Measurements from ENCODE around the gene RAPGEF4. TPM values are rescaled to one million over a fixed set of nuclear protein-coding genes. Genes with fewer than 3 reads are reported as not detected.

Gene RAPGEF4
- total RNA-seq, 1 experiment from 2014 or later = 0.59 TPM

GRCh38 chr2:172997031-172997430 lies 261.4 kb downstream of the RAPGEF4 start:
- Histone ChIP-seq H3K27ac (ENCODE audit: low read depth, low read length) (no peak overlapping the region), H3K9me3 (ENCODE audit: control insufficient read depth in 1 of 2, insufficient read depth in 1 of 2, low read depth in 1 of 2, low read length in 2 of 2) (no peaks in the 10 kb centered on the region), H3K9ac (ENCODE audit: low read length) (no peak overlapping the region), H3K36me3 (ENCODE audit: control insufficient read depth in 1 of 2, insufficient read depth in 2 of 2, low read length in 2 of 2) (no peaks in the 10 kb centered on the region), H3K4me3 (replicated peaks in 1 of 2; ENCODE audit: low read depth in 1 of 2, low read length in 2 of 2) (no peak overlapping the region), H4K20me1 (ENCODE audit: insufficient read depth) (no peaks in the 10 kb centered on the region), H3K27me3 (ENCODE audit: insufficient read depth, low read length) (no peaks in the 10 kb centered on the region), H3K79me2 (ENCODE audit: insufficient read depth, low read length) (no peaks in the 10 kb centered on the region), H3K4me1 (ENCODE audit: control insufficient read depth in 1 of 2, insufficient read depth in 2 of 2, low read length in 2 of 2) (peaks cover 4 to 6% of the 10 kb centered on the region in 2 experiments; a peak in 3 of 4 replicates), H3K4me2 (ENCODE audit: low read length) (no peak overlapping the region), H2AFZ (ENCODE audit: low read depth, low read length, poor library complexity, severe bottlenecking) (no peak overlapping the region), H3K9me2 (ENCODE audit: insufficient read depth) (no peaks in the 10 kb centered on the region)
- TF ChIP-seq ELF1 (IDR thresholded peaks at IDR 0.05; ENCODE audit: borderline replicate concordance, low read depth) = no peak
- TF ChIP-seq POLR2A (IDR thresholded peaks at IDR 0.05; ENCODE audit: borderline replicate concordance, extremely low read depth, insufficient read depth, insufficient read length) = no peak
- no peak for TF ChIP-seq ATF3 (IDR thresholded peaks at IDR 0.05)
- TF ChIP-seq POLR2AphosphoS5 (IDR thresholded peaks at IDR 0.05; ENCODE audit: low read depth, low read length) = no peak
- TF ChIP-seq RAD21 (IDR thresholded peaks at IDR 0.05; ENCODE audit: low read depth) = no peak
- TF ChIP-seq ZFX (IDR thresholded peaks at IDR 0.05) = no peak
- TF ChIP-seq SIN3A (IDR thresholded peaks at IDR 0.05; ENCODE audit: low read depth) = no peak
- TF ChIP-seq CEBPB (IDR thresholded peaks at IDR 0.05; ENCODE audit: low read depth) = no peak
- no peak for TF ChIP-seq JUND (IDR thresholded peaks at IDR 0.05)
- no peak for TF ChIP-seq EGR1 (IDR thresholded peaks at IDR 0.05; ENCODE audit: low read depth)
- no peak for TF ChIP-seq YY1 (IDR thresholded peaks at IDR 0.05; ENCODE audit: extremely low read depth, insufficient replicate concordance, low read depth, low read length)
- TF ChIP-seq FOSL1 (IDR thresholded peaks at IDR 0.05; ENCODE audit: low read depth) = no peak
- TF ChIP-seq ZNF274 (IDR thresholded peaks at IDR 0.05; ENCODE audit: low read depth, low read length) = no peak
- no peak for TF ChIP-seq ZBTB33 (IDR thresholded peaks at IDR 0.05; ENCODE audit: extremely low read depth, insufficient replicate concordance, low read length)
- TF ChIP-seq TCF7L2 (IDR thresholded peaks at IDR 0.05; ENCODE audit: borderline replicate concordance, extremely low read depth, insufficient read depth, insufficient read length) = no peak
- TF ChIP-seq CTCF (IDR thresholded peaks at IDR 0.05 in 2 of 3, conservative IDR thresholded peaks at IDR 0.05 in 1 of 3; ENCODE audit: borderline replicate concordance in 1 of 3, insufficient read depth in 1 of 3, low read depth in 2 of 3, low read length in 2 of 3) = no peak
- no peak for TF ChIP-seq SRF (IDR thresholded peaks at IDR 0.05; ENCODE audit: low read depth)
- TF ChIP-seq EZH2 (IDR thresholded peaks at IDR 0.05) = no peak
- TF ChIP-seq EZH2phosphoT487 (IDR thresholded peaks at IDR 0.05; ENCODE audit: borderline replicate concordance) = no peak
- BruUV-seq (replicated peaks) = no TSS peak
- ChIA-PET POLR2A (no interaction called here), CTCF (no interaction called here), RAD21 (ENCODE audit: low non-redundant PET in 1 of 2, low total read pairs in 2 of 2, uncharacterized antibody in 2 of 2, unreplicated experiment in 2 of 2) (no interaction called here)
- ATAC-seq = no peak
- intact Hi-C loops (cut with micrococcal nuclease) = no loop called here
- DNase-seq (ENCODE audit: low read depth, low spot score) = no peak
